NCI-H1092 treated with DMSO at 0.1 percent for 48 hours (cell line): ENCODE results near the gene IMMT.

ENCODE experiments used
- DNase-seq: peaks from one replicate; lab custom pipeline; 2025; lab: John Stamatoyannopoulos, UW

IMMT gene

GRCh38 chr2:86140969-86141392 lies 54.3 kb downstream of the IMMT start:
- DNase-seq: no peak

GRCh38 chr2:86139981-86140380 lies 55.3 kb downstream of the IMMT start:
- DNase-seq: no peak

GRCh38 chr2:86138736-86139625 lies 56.3 kb downstream of the IMMT start:
- DNase-seq: no peak

- no peak for DNase-seq
Measured at GRCh38 chr2:86136141-86136540, 59.1 kb downstream of the IMMT start.

GRCh38 chr2:86135653-86136052 lies 59.6 kb downstream of the IMMT start:
- DNase-seq: no peak

GRCh38 chr2:86134709-86135108 lies 60.6 kb downstream of the IMMT start:
- DNase-seq: no peak

- no peak for DNase-seq
Measured at GRCh38 chr2:86124683-86125082, 70.6 kb downstream of the IMMT start.

GRCh38 chr2:86123328-86123925 lies 71.8 kb downstream of the IMMT start:
- no peak for DNase-seq

- no peak for DNase-seq
Measured at GRCh38 chr2:86118130-86118529, 77.1 kb downstream of the IMMT start.

GRCh38 chr2:86107031-86107430 lies 88.2 kb downstream of the IMMT start:
- DNase-seq: no peak

GRCh38 chr2:86105969-86106945 lies 89.0 kb downstream of the IMMT start, which contains the start of gene PTCD3:
Gene PTCD3, plus strand, starts transcription at chr2:86106235. Its CDS starts 13 bp downstream, at chr2:86106248.
- DNase-seq: peak; percentile 95

GRCh38 chr2:86105252-86105968 lies 89.9 kb downstream of the IMMT start, which contains the start of gene POLR1A:
Gene POLR1A, minus strand, starts transcription at chr2:86105886. Its CDS starts 110 bp downstream, at chr2:86105776.
- DNase-seq: peak; percentile 95

- DNase-seq: no peak
Measured at GRCh38 chr2:86102157-86102556, 93.1 kb downstream of the IMMT start.

- no peak for DNase-seq
Measured at GRCh38 chr2:86097913-86098312, 97.3 kb downstream of the IMMT start.

- no peak for DNase-seq
Measured at GRCh38 chr2:86097114-86097896, 98.0 kb downstream of the IMMT start.

GRCh38 chr2:86094229-86094628 lies 101.0 kb downstream of the IMMT start:
- DNase-seq: no peak
